Measurements from ENCODE around the gene GFOD1. TPM values are rescaled to one million over a fixed set of nuclear protein-coding genes. Genes with fewer than 3 reads are reported as not detected.

GFOD1 gene
- total and polyA plus RNA-seq, 11 donors: 16.2 to 65.8 (median 41.5) TPM

GRCh38 chr6:13422681-13423221 is 64.6 kb downstream of the GFOD1 start:
- ATAC-seq: peak in 3 of 4 donors; percentile 32 to 46 (median 32)

DNA sequence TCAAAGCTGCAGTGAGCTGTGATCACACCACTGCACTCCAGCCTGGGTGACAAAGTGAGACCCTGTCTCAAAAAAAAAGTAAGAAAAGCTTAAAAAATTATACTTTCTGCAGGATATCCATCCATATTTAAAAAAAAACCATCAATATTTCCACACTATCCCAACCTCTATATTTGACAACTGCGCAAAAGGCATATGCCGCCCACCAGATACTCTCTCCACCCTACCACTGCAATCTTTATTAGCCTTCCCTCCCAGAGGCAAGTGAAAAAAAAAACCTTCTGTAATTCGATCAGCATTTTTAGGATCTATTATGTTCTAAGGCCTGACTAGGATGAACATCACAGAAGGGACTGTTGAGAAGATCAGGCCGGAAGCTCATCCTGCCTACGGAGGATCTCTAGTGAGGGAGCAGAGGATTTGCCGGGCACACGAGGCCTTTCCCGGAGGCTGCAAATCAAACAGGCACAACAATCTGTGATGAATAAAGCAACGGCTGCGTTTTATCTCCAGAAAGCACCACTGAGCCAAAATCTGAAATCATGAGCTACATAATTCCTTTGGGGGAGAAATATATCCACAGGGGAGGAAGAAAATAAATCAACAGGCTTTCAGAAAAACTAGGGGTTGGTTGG is 65.9 kb downstream of the GFOD1 start:
- Histone ChIP-seq H3K27me3 (no peaks in the 10 kb centered on the region), H3K4me3 (no peak overlapping the region), H3K4me1 (peaks cover 37 to 99% (median 91%) of the 10 kb centered on the region in 12 donors), H3K36me3 (no peaks in the 10 kb centered on the region), H3K27ac (peak overlapping the region; percentile 1 to 88 (median 72)), H3K9me3 (no peaks in the 10 kb centered on the region)
- DNase-seq (peak in 1 of 5 donors; percentile 41), ATAC-seq (no peak)
- TF ChIP-seq POLR2A (IDR thresholded peaks at IDR 0.05): no peak
- TF ChIP-seq, protein P1, sequence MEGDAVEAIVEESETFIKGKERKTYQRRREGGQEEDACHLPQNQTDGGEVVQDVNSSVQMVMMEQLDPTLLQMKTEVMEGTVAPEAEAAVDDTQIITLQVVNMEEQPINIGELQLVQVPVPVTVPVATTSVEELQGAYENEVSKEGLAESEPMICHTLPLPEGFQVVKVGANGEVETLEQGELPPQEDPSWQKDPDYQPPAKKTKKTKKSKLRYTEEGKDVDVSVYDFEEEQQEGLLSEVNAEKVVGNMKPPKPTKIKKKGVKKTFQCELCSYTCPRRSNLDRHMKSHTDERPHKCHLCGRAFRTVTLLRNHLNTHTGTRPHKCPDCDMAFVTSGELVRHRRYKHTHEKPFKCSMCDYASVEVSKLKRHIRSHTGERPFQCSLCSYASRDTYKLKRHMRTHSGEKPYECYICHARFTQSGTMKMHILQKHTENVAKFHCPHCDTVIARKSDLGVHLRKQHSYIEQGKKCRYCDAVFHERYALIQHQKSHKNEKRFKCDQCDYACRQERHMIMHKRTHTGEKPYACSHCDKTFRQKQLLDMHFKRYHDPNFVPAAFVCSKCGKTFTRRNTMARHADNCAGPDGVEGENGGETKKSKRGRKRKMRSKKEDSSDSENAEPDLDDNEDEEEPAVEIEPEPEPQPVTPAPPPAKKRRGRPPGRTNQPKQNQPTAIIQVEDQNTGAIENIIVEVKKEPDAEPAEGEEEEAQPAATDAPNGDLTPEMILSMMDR (IDR thresholded peaks at IDR 0.05): no peak
- intact Hi-C loops (cut with DNase I): loop anchor here in 3 of 10 donors (1.0 to 10.0 kb wide), 4 partner anchors 63 to 116 kb away; partner anchors contain the start of gene GFOD1 (in 3 of the 3)
- WGBS, 4 donors: 33 to 47% (median 42%) methylated on average over 10 of the region's 10 CpGs

More at GRCh38 chr6:13422681-13423221, 64.6 kb downstream of the GFOD1 start:
- TF ChIP-seq POLR2A (IDR thresholded peaks at IDR 0.05): no peak
- TF ChIP-seq, protein P1 (IDR thresholded peaks at IDR 0.05): no peak
- 17 to 31% (median 25%) methylated on average over 5 of the region's 5 CpGs for WGBS, 4 donors
- intact Hi-C loops (cut with DNase I): loop anchor here in 3 of 10 donors (1.0 to 10.0 kb wide), 4 partner anchors 62 to 115 kb away; partner anchors contain the start of gene GFOD1 (in 3 of the 3)
- Histone ChIP-seq H3K4me1 (peaks cover 33 to 100% (median 92%) of the 10 kb centered on the region in 12 donors), H3K9me3 (no peaks in the 10 kb centered on the region), H3K27me3 (no peaks in the 10 kb centered on the region), H3K4me3 (no peak overlapping the region), H3K36me3 (no peaks in the 10 kb centered on the region), H3K27ac (peak overlapping the region; percentile 1 to 88 (median 72))
- peak in 1 of 5 donors; percentile 39 for DNase-seq

DNA sequence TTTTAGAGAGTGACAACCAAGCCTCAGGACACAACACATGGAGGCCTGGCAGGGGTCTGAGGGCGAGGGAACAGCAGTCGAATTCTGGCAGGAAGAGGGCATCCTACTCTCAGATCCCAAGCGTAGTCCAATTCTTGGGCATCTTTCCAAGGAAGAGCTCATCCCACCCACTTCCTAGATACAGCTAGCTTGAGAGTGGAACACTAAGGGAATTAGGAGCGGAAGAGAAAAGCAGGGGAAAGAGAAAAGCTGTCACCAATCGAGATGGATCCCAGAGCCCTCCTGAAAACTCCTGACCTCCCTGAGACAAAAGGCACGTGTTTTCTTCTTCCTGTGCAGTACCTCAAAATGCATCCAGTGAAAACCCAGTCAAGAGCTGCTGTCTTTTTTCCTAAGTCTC is 67.1 kb downstream of the GFOD1 start:
- peaks cover 37 to 98% (median 81%) of the 10 kb centered on the region in 12 donors for H3K4me1 ChIP-seq
- TF ChIP-seq, protein P1 (IDR thresholded peaks at IDR 0.05): no peak
- TF ChIP-seq POLR2A (IDR thresholded peaks at IDR 0.05): no peak
- H3K4me3 ChIP-seq: no peak overlapping the region
- ATAC-seq (peak in 2 of 4 donors; percentile 23 to 25), DNase-seq (no peak)
- intact Hi-C loops (cut with DNase I): loop anchor here in 3 of 10 donors (5.0 to 10.0 kb wide), 3 partner anchors 65 to 117 kb away; partner anchors contain the start of gene GFOD1 (in 2 of the 3)
- 24 to 38% (median 29%) methylated on average over 6 of the region's 6 CpGs for WGBS, 4 donors
- H3K36me3 ChIP-seq: no peaks in the 10 kb centered on the region
- no peaks in the 10 kb centered on the region for H3K9me3 ChIP-seq
- H3K27ac ChIP-seq: peak overlapping the region; percentile 5 to 85 (median 56)
- H3K27me3 ChIP-seq: no peaks in the 10 kb centered on the region

Measured in heart left ventricle (tissue), 16 donors.